ENCODE results near the gene HACL1. TPM values are rescaled to one million over a fixed set of nuclear protein-coding genes. Genes with fewer than 3 reads are reported as not detected.
A peak's percentile ranks its signal among the peaks of the same experiment; 100 is the strongest.

HACL1 gene
- total and polyA plus RNA-seq, 10 donors, result 18.2 to 30.1 (median 23.5) TPM

DNA sequence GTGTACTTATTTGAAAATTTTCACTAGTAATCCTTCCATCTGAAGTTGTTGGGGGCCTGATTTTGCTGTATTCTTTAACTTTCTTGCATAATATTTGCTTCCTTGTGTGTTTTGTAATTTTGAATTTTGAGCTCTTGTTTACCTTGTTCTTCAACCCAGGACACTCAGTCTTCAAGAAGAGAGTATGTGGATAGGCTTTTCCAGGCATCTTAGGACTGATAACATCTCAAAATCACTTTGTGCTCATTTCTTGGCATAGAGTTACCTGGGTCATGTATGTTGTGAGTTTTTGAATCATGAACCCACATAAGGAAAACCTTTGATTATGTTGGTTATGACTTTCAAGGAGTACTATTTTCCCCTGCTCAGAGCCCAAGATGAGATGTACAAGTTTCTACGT lies 13.6 kb upstream of the HACL1 start:
- WGBS, 5 donors, result 90 to 100% (median 97%) methylated on average over 1 of the region's 1 CpG
- H3K9me3 ChIP-seq, result peaks cover 0 to 14% (median 12%) of the 10 kb centered on the region in 8 donors
- no peak for DNase-seq
- no peak overlapping the region for H3K27ac ChIP-seq
- H3K4me3 ChIP-seq, result no peak overlapping the region
- no peaks in the 10 kb centered on the region for H3K27me3 ChIP-seq (replicated peaks in 1 of 7)
- H3K4me1 ChIP-seq, result peaks cover 0 to 6% (median 0%) of the 10 kb centered on the region in 6 donors
- TF ChIP-seq, protein P1, sequence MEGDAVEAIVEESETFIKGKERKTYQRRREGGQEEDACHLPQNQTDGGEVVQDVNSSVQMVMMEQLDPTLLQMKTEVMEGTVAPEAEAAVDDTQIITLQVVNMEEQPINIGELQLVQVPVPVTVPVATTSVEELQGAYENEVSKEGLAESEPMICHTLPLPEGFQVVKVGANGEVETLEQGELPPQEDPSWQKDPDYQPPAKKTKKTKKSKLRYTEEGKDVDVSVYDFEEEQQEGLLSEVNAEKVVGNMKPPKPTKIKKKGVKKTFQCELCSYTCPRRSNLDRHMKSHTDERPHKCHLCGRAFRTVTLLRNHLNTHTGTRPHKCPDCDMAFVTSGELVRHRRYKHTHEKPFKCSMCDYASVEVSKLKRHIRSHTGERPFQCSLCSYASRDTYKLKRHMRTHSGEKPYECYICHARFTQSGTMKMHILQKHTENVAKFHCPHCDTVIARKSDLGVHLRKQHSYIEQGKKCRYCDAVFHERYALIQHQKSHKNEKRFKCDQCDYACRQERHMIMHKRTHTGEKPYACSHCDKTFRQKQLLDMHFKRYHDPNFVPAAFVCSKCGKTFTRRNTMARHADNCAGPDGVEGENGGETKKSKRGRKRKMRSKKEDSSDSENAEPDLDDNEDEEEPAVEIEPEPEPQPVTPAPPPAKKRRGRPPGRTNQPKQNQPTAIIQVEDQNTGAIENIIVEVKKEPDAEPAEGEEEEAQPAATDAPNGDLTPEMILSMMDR (IDR thresholded peaks at IDR 0.05 in 8 of 11, conservative IDR thresholded peaks at IDR 0.05 in 3 of 11), result no peak
- TF ChIP-seq POLR2A (IDR thresholded peaks at IDR 0.05) (no peak), POLR2AphosphoS5 (IDR thresholded peaks at IDR 0.05) (no peak)
- intact Hi-C loops (cut with DNase I; ENCODE audit: low total_unique reads), result no loop called here
- H3K36me3 ChIP-seq, result peaks cover 0 to 14% (median 0%) of the 10 kb centered on the region in 6 donors

DNA sequence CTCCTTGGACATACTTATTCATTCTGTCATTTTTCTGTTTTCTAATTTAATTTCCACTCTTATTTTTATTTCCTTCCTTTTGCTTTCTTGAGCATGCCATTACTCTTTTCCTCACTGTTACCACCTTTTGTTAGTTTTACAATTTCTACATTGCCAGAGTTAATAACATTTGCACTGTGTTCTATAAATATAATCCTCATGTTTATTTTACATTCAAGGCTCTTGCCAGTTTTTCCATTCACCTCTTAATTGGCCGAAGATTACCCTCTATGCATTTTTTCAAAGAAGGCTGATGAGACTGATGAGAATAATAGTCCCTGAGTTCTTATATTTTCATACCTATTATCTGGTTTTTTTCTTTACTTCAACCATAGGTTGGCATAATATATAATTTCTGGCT lies 10.6 kb upstream of the HACL1 start:
- WGBS, 5 donors, result 89 to 100% (median 94%) methylated on average over 1 of the region's 1 CpG

DNA sequence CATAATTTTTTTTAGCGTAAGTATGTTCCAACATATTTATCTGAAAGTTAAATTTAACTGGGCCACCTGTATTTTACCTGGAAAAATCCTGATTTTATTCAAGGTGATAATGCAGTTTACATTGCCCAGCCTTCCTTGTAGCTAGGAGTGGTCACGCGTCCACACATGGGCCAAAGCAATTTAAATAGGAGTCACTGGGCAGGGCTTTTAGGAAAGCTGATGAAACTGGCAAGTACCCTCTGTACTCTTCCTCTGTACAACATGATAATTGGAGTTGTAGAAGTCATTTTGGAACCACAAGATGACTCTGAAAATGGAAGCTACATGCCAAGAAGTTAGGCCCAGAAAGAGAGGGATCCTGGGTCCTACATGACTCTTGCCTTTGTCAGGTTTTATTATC lies 9.6 kb upstream of the HACL1 start:
- DNase-seq, result no peak
- 95 to 99% (median 97%) methylated on average over 3 of the region's 3 CpGs for WGBS, 5 donors
- H3K27ac ChIP-seq, result no peak overlapping the region
- TF ChIP-seq POLR2AphosphoS5 (IDR thresholded peaks at IDR 0.05) (no peak), POLR2A (IDR thresholded peaks at IDR 0.05) (no peak)
- TF ChIP-seq, protein P1 (IDR thresholded peaks at IDR 0.05 in 8 of 11, conservative IDR thresholded peaks at IDR 0.05 in 3 of 11), result no peak
- no peaks in the 10 kb centered on the region for H3K36me3 ChIP-seq
- no peaks in the 10 kb centered on the region for H3K9me3 ChIP-seq
- intact Hi-C loops (cut with DNase I; ENCODE audit: low total_unique reads), result no loop called here
- no peak overlapping the region for H3K4me3 ChIP-seq
- H3K4me1 ChIP-seq, result peaks cover 4 to 36% (median 11%) of the 10 kb centered on the region in 6 donors
- no peaks in the 10 kb centered on the region for H3K27me3 ChIP-seq (replicated peaks in 1 of 7)

More for the DNA sequence above, 10.6 kb upstream of the HACL1 start:
- DNase-seq, result no peak
- TF ChIP-seq, protein P1 (IDR thresholded peaks at IDR 0.05 in 8 of 11, conservative IDR thresholded peaks at IDR 0.05 in 3 of 11), result no peak
- TF ChIP-seq POLR2A (IDR thresholded peaks at IDR 0.05), result no peak
- TF ChIP-seq POLR2AphosphoS5 (IDR thresholded peaks at IDR 0.05), result no peak
- Histone ChIP-seq H3K27me3 (replicated peaks in 1 of 7) (no peaks in the 10 kb centered on the region), H3K9me3 (no peaks in the 10 kb centered on the region), H3K36me3 (no peaks in the 10 kb centered on the region), H3K4me3 (no peak overlapping the region), H3K4me1 (peaks cover 0 to 26% (median 9%) of the 10 kb centered on the region in 6 donors), H3K27ac (no peak overlapping the region)
- intact Hi-C loops (cut with DNase I; ENCODE audit: low total_unique reads), result no loop called here

DNA sequence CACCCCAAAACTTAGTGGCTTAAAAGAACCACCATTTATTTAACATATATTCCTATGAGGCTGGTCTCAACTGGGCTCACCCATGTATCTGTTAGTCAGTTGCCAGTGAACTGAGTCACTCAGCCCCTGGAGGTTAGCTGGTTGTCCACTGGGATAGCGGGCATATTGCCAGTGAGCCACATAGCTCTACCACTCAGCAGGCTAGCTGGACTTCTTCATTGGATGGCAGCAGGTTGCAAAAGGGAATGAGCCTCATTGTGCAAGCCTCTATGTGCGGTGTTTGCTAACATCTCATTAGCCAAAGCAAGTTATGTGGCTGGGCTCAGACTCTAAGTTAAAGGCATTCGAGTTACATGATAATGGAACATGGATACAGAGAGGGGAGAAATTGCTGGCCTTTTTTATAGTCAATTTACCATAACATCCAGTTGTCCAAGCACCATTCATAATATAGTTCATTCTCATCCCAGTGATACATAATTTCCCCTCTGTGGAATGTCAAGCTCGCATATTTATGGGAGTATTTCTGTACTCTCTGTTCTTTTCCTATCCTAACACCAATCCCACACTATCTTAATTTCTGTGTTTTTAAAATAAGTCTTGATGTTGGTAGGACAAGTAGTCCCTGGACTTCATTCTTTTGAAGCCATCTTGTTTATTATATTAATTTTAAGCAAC lies 8.9 kb upstream of the HACL1 start:
- H3K27ac ChIP-seq, result peak overlapping the region in 1 of 8 donors; percentile 19
- intact Hi-C loops (cut with DNase I; ENCODE audit: low total_unique reads), result no loop called here
- H3K4me1 ChIP-seq, result peaks cover 5 to 38% (median 12%) of the 10 kb centered on the region in 6 donors
- no peaks in the 10 kb centered on the region for H3K9me3 ChIP-seq
- no peaks in the 10 kb centered on the region for H3K36me3 ChIP-seq
- H3K27me3 ChIP-seq (replicated peaks in 1 of 7), result no peaks in the 10 kb centered on the region
- no peak for DNase-seq
- 76 to 93% (median 83%) methylated on average over 4 of the region's 4 CpGs for WGBS, 5 donors
- no peak for TF ChIP-seq POLR2AphosphoS5 (IDR thresholded peaks at IDR 0.05)
- no peak for TF ChIP-seq POLR2A (IDR thresholded peaks at IDR 0.05)
- TF ChIP-seq, protein P1 (IDR thresholded peaks at IDR 0.05 in 8 of 11, conservative IDR thresholded peaks at IDR 0.05 in 3 of 11), result no peak
- no peak overlapping the region for H3K4me3 ChIP-seq
